HuH-7.5 (cell line): Measurements from ENCODE around the gene CAMTA2.

Experiments
- DNase-seq: peaks from one replicate; pipeline ENCODE4 v3.0.0; 2011; ENCODE audit warnings: low spot score

Gene CAMTA2

DNA sequence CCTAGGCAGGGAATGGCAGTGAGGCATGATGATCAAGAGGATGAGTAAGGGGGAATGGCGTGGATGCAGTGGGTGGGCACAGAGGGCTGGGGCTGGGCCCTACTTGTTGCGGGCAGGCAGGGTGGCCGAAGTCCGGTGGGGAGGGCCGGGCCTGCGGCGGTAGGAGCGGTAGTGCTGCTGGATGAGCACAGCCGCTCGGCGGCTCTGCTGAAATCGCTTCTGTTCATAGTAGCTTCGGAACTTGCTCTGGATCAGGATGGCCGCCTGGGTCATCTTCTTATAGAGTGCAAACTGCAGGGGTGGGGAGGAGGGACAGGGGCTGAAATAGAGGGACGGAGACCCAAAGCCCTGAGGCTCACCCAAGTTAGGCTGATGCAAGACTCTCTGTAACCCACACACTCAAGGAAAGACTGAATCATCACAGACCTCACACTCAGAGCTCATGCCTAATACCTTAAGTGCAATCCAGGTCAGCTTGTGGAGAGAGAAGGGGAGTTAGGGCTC, 18.4 kb downstream of the CAMTA2 start:
- no peak for DNase-seq

DNA sequence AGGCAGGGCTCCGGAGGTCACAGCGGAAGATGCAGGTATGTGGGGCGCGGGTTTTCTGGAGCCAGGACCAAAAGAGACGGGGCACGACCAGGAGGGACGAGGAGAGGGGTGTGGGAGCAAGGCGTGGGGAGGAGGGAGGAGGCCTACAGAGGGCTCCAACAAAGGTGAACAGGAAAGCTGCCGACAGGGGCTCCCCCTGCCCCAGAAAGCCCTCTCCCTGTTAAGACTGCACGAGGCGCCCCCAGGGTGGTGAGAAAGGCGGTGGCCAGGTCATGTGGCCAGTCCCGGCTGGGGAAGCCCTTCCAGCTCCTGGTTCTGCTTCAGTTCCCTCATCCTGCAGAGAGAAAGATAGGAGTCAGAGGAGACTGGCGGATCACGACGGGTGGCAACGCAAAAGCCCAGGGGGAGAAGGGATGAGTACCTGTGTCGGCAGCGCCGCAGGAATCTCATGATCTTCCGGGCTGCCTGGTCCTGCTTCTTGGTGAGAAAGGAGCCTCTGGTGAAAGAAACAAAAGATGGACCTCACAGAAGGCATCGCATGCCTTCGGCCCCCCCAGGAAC, 18.9 kb downstream of the CAMTA2 start:
- DNase-seq, result no peak

DNA sequence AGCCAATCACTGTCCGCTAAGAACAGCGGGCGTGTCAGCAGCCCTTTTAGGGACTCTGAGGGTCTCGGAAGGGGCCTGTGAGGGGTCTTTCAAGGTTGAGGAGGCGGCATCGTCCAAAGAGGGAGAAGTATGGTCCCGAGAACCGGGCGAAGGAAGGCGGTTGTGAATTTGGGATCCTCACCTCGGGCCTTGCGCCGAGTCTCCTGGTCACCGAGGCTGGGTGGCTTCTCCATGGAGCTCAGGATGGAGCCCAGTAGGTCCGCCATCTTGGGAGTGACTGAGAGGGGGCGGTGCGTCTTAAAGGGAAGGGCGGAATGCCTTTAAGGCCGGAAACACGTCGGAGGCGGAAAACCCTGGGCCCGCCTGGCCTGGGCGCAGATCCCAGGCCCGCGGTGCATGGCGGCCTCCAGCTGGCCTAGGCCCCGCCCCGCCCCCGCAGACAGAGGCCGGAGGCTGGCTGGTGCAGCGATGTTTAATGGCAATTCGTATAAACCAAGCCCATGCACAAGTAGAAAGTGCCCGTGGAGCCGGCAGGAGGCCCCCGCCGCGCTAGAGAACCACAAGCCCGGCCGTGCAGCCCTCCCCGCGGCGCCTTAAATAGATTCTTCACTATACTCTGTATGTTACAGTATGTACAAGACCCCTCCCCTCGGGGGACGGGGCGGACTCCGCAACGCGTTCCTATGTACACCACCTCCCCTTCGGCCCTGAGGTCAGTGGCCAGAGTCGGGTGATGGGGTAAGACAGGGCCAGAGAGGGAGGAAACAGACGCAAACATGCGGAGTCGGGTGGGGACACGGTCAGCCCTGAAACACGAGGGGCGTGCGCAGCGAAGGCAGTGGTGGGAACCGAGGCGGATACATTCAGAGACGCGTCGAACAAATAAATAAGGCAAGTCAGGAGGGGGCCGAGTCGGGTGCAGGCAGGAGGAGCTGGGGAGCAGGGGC, 19.7 kb downstream of the CAMTA2 start, which contains the start of gene SPAG7:
Gene SPAG7 (minus strand): TSS at position 279 of the 947 bp plus-strand sequence. CDS start 13 bp downstream, at position 266.
- DNase-seq, result peak; percentile 62

DNA sequence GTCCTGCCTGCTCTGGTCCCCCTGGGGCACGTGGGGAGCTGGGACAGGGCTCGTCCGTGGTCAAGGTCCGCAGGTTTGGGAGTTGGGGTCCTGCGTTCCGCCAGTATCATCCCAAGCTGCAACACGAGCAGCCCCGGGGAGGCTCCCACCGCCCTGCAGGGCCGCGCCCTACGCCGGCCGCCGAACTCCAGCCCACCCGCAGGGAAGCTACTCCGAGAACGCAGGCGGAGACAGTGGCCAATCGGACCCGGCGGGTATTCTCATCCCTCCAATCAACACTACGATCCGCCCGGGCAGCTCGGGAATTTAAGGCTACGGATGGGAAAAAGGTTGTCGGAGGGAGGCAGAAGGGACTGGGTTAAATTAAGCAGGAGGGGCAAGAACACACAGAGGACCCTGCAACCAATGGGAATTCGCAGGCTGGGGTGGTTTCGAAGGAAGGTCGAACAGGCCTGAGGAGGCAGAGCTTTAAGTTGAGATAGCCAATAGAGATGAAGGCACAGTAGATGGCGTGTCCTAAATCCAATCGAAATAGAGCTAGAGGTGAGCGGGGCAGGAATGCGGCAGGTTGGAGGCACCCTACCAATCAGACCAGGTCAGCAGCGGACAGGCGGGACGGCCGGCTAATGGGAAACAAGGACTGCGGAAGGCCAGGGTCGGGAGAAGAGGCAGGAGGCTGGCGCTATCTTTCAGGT, 20.5 kb downstream of the CAMTA2 start:
- DNase-seq, result peak; percentile 96

DNA sequence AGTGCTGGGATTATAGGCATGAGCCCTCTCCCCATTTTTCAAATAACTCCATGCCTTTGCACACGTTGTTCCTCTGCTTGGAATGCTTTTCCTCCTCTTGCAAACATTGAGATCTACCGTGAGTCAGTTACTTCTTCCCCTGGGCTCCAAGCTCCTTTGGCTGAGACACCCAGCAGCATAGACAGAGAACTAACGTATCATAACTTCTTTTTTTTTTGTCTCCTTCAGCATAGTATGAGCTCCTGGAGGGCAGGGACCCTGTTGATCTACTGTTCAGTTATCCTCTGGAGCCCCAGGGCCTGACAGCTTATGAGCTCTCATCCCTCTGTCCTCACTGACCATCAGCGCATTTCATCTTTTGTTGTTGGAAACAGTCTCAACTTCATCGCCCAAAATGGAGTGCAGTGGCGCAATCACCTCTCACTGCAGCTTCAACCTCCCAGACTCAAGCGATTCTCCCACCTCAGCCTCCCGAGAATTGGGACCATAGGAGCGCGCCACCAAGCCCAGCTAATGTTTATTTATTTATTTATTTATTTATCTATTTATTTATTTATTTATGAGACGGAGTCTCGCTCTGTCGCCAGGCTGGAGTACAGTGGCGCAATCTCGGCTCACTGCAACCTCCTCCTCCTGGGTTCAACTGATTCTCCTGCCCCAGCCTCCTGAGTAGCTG, 22.0 kb downstream of the CAMTA2 start:
- DNase-seq, result no peak

DNA sequence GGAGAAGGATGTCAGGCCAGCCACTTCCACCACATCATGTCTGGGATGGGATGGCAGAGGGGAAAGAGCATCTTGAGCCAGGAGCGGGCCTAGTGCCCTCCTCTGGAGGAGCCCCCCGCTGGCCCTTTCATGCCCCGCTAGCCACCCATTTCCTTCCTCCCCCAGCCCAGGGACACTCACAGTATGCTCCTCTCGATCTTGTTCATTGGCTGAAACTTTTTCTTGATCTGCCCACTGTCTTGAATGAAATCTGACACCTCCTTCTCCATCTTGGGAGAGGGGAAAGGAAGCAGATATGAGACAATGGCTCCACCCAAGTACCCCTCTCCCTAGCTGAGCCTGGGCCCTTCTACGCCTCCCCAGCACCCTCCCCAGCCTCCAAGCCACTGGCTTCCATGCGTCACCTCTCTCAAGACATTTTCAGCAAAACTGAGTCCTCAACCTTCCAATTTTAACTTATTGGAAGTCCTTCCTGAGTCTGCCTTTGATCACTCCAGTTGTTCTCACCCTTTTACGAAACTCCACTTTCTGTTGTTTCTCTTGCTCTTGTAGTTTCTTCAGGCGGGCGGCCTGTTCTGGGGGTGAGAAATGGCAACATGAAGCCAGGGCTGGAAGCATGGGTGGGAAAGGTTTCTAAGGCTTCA, 27.1 kb downstream of the CAMTA2 start:
- DNase-seq, result no peak

GRCh38 chr17:4959261-4959965, 28.1 kb downstream of the CAMTA2 start:
- DNase-seq, result no peak

DNA sequence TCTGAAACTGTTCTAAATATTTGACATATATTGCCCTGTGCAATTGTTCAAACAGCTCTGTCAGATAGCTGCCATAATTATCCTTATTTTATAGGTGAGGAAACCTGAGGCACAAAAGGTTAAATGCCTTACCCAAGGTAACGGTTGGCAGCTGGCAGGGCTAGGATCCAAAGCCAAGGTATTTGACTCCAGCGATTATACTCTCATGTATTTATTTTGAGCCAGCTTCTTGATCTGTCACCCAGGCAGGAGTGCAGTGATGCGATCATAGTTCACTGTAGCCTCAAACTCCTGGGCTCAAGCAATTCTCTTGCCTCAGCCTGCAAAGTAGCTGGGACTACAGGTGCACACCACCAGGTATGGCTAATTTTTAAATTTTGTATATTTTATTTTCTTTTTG, 29.4 kb downstream of the CAMTA2 start:
- no peak for DNase-seq

DNA sequence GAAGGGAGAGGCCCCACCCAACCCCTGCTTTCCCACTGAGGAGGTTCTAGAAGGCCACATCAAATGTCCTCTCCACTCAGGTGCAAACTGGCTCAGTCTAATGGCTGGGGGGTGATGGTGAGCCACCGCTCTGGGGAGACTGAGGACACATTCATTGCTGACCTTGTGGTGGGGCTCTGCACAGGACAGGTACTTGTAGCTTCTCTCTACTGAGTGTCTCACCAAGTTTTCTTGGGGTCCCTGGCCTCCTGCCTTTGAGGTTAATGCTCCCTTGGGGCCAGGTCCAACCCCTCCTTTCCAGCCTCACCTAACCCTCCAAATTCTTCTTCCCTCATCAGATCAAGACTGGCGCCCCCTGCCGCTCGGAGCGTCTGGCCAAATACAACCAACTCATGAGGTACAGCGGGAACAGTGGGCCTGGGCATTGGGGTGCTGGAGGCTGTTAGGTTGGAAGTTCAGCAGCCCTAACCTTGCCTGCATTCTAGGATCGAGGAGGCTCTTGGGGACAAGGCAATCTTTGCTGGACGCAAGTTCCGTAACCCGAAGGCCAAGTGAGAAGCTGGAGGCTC, 30.9 kb downstream of the CAMTA2 start:
- no peak for DNase-seq

DNA sequence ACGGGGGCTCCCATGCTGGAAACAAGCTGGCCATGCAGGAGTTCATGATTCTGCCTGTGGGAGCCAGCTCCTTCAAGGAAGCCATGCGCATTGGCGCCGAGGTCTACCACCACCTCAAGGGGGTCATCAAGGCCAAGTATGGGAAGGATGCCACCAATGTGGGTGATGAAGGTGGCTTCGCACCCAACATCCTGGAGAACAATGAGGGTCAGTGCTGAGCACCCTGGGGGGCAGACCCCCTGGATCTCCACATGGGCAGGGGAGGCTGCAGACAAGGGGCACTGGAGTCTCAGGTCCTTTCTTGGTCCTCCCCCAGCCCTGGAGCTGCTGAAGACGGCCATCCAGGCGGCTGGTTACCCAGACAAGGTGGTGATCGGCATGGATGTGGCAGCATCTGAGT, 32.4 kb downstream of the CAMTA2 start:
- no peak for DNase-seq

DNA sequence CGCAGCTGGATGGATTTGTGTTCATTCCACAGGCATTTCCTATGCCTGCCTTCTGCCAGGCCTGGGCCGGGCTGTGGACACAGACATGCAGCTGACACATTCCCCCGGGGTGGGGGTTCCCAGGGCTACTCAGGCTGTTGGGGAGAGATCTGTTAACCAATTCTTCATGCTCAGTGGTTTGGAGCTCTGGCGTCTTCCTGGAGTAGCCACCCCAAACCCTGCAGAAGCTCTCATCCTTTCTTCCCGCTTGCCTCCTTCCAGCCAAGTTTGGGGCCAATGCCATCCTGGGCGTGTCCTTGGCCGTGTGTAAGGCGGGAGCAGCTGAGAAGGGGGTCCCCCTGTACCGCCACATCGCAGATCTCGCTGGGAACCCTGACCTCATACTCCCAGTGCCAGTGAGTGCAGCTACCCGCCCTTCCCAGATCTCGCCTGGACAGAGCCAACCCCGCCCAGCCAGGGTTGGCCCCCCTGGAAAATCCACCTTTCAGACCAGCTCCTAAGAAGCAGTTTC, 34.0 kb downstream of the CAMTA2 start:
- DNase-seq, result no peak

- no peak for DNase-seq
Observed at GRCh38 chr17:4951486-4951885, 36.0 kb downstream of the CAMTA2 start.

DNA sequence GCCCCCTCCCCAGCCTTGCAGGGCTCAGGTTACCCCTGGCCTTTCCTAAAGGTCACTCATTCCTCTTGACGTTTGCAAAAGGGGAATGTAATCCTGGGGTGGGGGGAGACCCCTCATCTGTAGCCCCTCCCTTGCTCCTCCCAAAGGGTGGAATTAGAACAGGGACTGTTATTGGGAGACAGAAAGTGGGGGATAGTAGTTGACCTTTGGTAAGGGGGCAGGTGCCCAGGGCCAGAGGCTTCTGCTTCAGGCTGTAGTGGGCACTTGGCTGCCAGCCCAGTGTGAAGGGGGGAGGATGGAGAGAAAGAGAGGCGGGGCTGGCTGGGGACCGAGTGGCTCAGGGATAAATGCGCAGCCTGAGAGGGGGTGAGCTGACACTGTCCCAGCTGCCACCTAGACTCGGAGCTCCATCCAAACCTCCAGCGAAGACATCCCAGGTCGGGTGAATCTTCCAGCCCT, 36.7 kb downstream of the CAMTA2 start, which contains the start of gene ENO3:
Gene ENO3 (plus strand): TSS at position 374 of the 459 bp plus-strand sequence. CDS start 711 bp downstream, outside the sequence.
- peak; percentile 51 for DNase-seq

DNA sequence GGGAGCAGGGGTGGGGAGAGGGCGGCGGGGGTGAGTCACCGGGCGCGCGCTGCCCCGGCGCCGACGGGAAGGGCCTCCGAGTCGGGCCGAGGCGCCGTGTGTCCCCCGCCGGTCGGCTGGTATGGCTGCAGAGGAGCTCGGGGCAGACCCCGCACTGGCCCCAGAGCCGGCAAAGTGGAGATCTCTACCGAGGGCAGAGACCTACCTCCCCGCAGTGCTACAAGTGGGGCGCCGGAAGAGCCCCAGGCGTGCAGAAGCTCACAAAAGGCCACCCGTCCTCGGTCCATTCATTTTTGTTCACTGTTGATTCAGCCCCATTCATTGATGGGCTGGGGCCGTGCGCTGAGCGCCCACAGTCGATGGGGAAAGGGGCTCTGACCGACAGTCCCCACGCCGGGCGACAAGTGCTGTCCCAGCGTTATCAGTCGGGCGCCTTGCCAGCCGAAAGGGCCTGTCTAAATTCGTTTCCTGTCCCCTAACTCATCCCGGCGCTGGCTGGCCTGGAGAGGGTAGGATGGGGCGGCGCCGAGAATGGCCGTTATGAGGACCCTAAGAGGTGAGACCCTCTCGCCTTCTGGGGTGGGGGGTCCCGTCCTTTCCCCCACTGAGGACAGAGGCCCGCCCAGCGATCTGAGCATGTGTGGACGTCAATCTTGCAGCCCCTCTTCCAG, 37.3 kb downstream of the CAMTA2 start:
- no peak for DNase-seq

DNA sequence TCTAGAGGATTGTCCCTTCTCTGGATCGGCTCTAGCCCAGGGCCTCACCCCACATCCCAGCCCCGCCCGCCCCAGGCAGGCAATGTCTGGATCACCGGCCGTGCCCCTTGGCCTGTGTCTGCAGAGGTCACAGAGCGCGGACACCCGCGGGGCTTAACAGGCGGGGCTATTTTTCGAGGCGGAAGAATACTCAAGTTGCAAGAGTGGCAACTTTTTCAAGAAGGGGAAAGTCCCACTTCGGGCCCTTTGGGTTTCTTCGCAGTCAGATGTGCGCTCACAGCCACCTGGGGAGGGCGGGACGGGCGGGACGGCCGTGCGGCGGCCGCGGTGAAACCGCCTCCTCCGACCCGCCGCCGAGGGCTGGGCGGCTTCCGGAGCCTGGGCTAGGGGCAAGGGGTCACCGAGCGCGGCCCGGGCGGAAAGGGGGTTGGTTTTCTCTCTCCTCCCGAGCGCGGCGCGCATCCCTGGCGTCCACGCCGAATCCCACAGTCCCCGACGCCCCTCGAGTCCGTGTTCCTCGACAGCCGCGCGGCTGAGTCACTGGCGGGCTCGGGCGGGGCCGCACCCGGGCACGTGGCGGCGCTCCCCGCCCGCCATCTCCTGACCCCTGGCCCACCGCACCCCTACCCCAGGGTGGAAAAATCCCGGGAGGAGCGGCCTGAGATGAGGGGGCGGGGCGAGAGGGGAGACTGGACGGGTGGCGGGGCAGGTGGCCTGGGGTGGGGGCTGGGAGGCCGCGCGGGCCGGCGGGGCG, 38.0 kb downstream of the CAMTA2 start:
- peak; percentile 81 for DNase-seq

DNA sequence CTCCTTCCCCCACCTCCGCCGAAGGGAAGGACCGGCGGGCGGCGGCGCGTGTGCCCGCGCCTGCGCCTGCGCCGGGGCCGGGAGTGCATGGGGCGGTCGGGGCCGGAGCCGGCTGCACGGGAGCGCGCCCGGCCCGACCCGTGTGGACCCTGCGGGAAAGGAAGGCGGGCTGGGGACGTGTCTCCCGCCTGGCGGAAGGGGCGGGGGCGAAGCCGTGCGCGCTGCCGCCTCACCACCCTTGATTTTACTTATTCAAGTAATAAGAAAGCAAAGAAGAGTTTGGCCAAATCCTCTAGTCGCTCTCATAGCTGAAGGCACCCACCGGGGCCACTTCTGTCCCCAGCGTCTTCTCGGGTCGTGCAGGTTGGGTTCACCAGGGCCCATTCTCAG, 38.5 kb downstream of the CAMTA2 start:
- DNase-seq, result peak; percentile 81

- peak; percentile 81 for DNase-seq
Observed at GRCh38 chr17:4948166-4948930, 39.1 kb downstream of the CAMTA2 start, which contains the start of gene PFN1. Gene PFN1, minus strand, starts transcription at chr17:4948530. Its CDS starts 136 bp downstream, at chr17:4948394.
